Smooth muscle cell (in vitro differentiated cells): Measurements from ENCODE around the gene TMEM214. TPM values are rescaled to one million over a fixed set of nuclear protein-coding genes. Genes with fewer than 3 reads are reported as not detected.

Experiments
- DNase-seq: peaks from one replicate; lab custom pipeline; 2025; ENCODE audit not compliant: unreplicated experiment; lab: John Stamatoyannopoulos, UW
- H2AFZ ChIP-seq: fragments of 200-600 bp; sonication (generic); 2 replicates; pipeline ENCODE4 v1.6.0; 2016; ENCODE audit warnings: antibody characterized with exemption, low read depth, mild to moderate bottlenecking
- H3F3A ChIP-seq: fragments of 200-600 bp; sonication (generic); 2 replicates; pipeline ENCODE4 v1.6.0; 2017; ENCODE audit warnings: antibody characterized with exemption, low read depth
- H3K27ac ChIP-seq: fragments of 200-600 bp; sonication (generic); 2 replicates; pipeline ENCODE4 v1.5.1; 2016; ENCODE audit warnings: low read depth, mild to moderate bottlenecking
- H3K27me3 ChIP-seq: fragments of 200-600 bp; sonication (generic); 2 replicates; pipeline ENCODE4 v1.6.1; 2016; ENCODE audit warnings: low read depth, mild to moderate bottlenecking
- H3K36me3 ChIP-seq: fragments of 200-600 bp; sonication (generic); 2 replicates; pipeline ENCODE4 v1.5.1; 2016; ENCODE audit warnings: low read depth
- H3K4me1 ChIP-seq: fragments of 200-600 bp; sonication (generic); 2 replicates; pipeline ENCODE4 v1.5.1; 2016; ENCODE audit warnings: low read depth
- H3K4me2 ChIP-seq: fragments of 200-600 bp; sonication (generic); 2 replicates; pipeline ENCODE4 v1.6.0; 2016; ENCODE audit warnings: mild to moderate bottlenecking
- H3K4me3 ChIP-seq: fragments of 200-600 bp; sonication (generic); 2 replicates; pipeline ENCODE4 v1.5.1; 2016; ENCODE audit warnings: mild to moderate bottlenecking
- H3K79me2 ChIP-seq: fragments of 200-600 bp; sonication (generic); 2 replicates; pipeline ENCODE4 v1.6.0; 2016; ENCODE audit warnings: low read depth, mild to moderate bottlenecking
- H3K9ac ChIP-seq: fragments of 200-600 bp; sonication (generic); 2 replicates; pipeline ENCODE4 v1.6.0; 2016; ENCODE audit warnings: low read depth
- H3K9me3 ChIP-seq: fragments of 200-600 bp; sonication (generic); replicated peaks from 2 replicates; pipeline ENCODE4 v1.5.1; 2016; ENCODE audit warnings: low read depth
- H4K20me1 ChIP-seq: fragments of 200-600 bp; sonication (generic); 2 replicates; pipeline ENCODE4 v1.6.0; 2016; ENCODE audit warnings: low read depth
- WGBS: methylation state at CpG from one replicate; pipeline ENCODE4 v1.1.7; 2016; ENCODE audit warnings: low lambda C conversion rate; 5-methylcytosine and 5-hydroxymethylcytosine counted together
- polyA plus RNA-seq: library from polyadenylated mRNA; unstranded; fragments of >200 nt; fragmentation: Nextera tagmentation; extraction: Ambion mirVana; gene quantifications from 2 replicates; pipeline ENCODE4 v1.2.1, GENCODE V29; 2016
- total RNA-seq: library from RNA; depleted of rRNA; stranded (reverse); fragments of >200 nt; gene quantifications from 2 replicates; pipeline ENCODE4 v1.2.3, GENCODE V29; 2014
- TF ChIP-seq, protein P1 (sequence below): fragments of 200-600 bp; sonication (generic); IDR thresholded peaks from 2 replicates; pipeline ENCODE4 v1.5.1; 2017; ENCODE audit warnings: borderline replicate concordance, mild to moderate bottlenecking, antibody characterized with exemption; ENCODE audit not compliant: insufficient read depth, poor library complexity, severe bottlenecking

The TMEM214 gene
- total and polyA plus RNA-seq, 2 experiments from 2014 or later = 79.6 to 99.7 TPM

GRCh38 chr2:26993768-26994167 lies 39.0 kb upstream of the TMEM214 start:
- Histone ChIP-seq H3K4me1 (no peaks in the 10 kb centered on the region), H3K4me3 (no peak overlapping the region), H3K9ac (no peak overlapping the region), H3K27ac (no peak overlapping the region), H3K27me3 (no peaks in the 10 kb centered on the region), H2AFZ (no peak overlapping the region), H3K9me3 (no peaks in the 10 kb centered on the region), H4K20me1 (peaks cover 95% of the 10 kb centered on the region), H3K4me2 (no peak overlapping the region), H3K36me3 (no peaks in the 10 kb centered on the region), H3F3A (peaks cover 2% of the 10 kb centered on the region), H3K79me2 (no peaks in the 10 kb centered on the region)
- DNase-seq = no peak
- TF ChIP-seq, protein P1, sequence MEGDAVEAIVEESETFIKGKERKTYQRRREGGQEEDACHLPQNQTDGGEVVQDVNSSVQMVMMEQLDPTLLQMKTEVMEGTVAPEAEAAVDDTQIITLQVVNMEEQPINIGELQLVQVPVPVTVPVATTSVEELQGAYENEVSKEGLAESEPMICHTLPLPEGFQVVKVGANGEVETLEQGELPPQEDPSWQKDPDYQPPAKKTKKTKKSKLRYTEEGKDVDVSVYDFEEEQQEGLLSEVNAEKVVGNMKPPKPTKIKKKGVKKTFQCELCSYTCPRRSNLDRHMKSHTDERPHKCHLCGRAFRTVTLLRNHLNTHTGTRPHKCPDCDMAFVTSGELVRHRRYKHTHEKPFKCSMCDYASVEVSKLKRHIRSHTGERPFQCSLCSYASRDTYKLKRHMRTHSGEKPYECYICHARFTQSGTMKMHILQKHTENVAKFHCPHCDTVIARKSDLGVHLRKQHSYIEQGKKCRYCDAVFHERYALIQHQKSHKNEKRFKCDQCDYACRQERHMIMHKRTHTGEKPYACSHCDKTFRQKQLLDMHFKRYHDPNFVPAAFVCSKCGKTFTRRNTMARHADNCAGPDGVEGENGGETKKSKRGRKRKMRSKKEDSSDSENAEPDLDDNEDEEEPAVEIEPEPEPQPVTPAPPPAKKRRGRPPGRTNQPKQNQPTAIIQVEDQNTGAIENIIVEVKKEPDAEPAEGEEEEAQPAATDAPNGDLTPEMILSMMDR = no peak
- WGBS = 92% methylated on average over 1 of the region's 1 CpG

GRCh38 chr2:26994983-26995382 lies 37.8 kb upstream of the TMEM214 start:
- peaks cover 89% of the 10 kb centered on the region for H4K20me1 ChIP-seq
- no peaks in the 10 kb centered on the region for H3K27me3 ChIP-seq
- no peak overlapping the region for H3K27ac ChIP-seq
- no peaks in the 10 kb centered on the region for H3K9me3 ChIP-seq
- H3K4me1 ChIP-seq = no peaks in the 10 kb centered on the region
- no peaks in the 10 kb centered on the region for H3F3A ChIP-seq
- no peak overlapping the region for H3K4me3 ChIP-seq
- TF ChIP-seq, protein P1 = no peak
- no peaks in the 10 kb centered on the region for H3K36me3 ChIP-seq
- H3K4me2 ChIP-seq = no peak overlapping the region
- no peak overlapping the region for H2AFZ ChIP-seq
- WGBS = 94% methylated on average over 1 of the region's 1 CpG
- H3K79me2 ChIP-seq = no peaks in the 10 kb centered on the region
- DNase-seq = no peak
- no peak overlapping the region for H3K9ac ChIP-seq

- no peak for DNase-seq
- no peaks in the 10 kb centered on the region for H3K9me3 ChIP-seq
Measured at GRCh38 chr2:26997394-26997793, 35.4 kb upstream of the TMEM214 start.

GRCh38 chr2:26998323-26998722 lies 34.4 kb upstream of the TMEM214 start:
- Histone ChIP-seq H3K4me1 (no peaks in the 10 kb centered on the region), H3K27me3 (no peaks in the 10 kb centered on the region), H3F3A (no peaks in the 10 kb centered on the region), H3K4me2 (no peak overlapping the region), H3K4me3 (no peak overlapping the region), H4K20me1 (peaks cover 79% of the 10 kb centered on the region), H3K9me3 (no peaks in the 10 kb centered on the region), H3K79me2 (no peaks in the 10 kb centered on the region), H2AFZ (no peak overlapping the region), H3K9ac (no peak overlapping the region), H3K36me3 (no peaks in the 10 kb centered on the region), H3K27ac (no peak overlapping the region)
- WGBS = 84% methylated on average over 1 of the region's 1 CpG
- TF ChIP-seq, protein P1 = no peak
- DNase-seq = no peak

More at GRCh38 chr2:26997394-26997793, 35.4 kb upstream of the TMEM214 start:
- H3K36me3 ChIP-seq = no peaks in the 10 kb centered on the region
- no peak overlapping the region for H2AFZ ChIP-seq
- H3K4me1 ChIP-seq = no peaks in the 10 kb centered on the region
- H3K9ac ChIP-seq = no peak overlapping the region
- no peaks in the 10 kb centered on the region for H3K79me2 ChIP-seq
- H3K27me3 ChIP-seq = no peaks in the 10 kb centered on the region
- TF ChIP-seq, protein P1 = no peak
- no peak overlapping the region for H3K4me2 ChIP-seq
- H3K27ac ChIP-seq = no peak overlapping the region
- WGBS = 62% methylated on average over 10 of the region's 10 CpGs
- peaks cover 79% of the 10 kb centered on the region for H4K20me1 ChIP-seq
- no peak overlapping the region for H3K4me3 ChIP-seq
- no peaks in the 10 kb centered on the region for H3F3A ChIP-seq
